Nasal cavity respiratory epithelium epithelial cell of viscerocranial mucosa (primary cell): ENCODE measurements around the gene HOOK1. TPM values are rescaled to one million over a fixed set of nuclear protein-coding genes. Genes with fewer than 3 reads are reported as not detected.

Experiments
- total RNA-seq: library from RNA; depleted of rRNA; stranded (reverse); fragments of >200 nt; gene quantifications from 2 replicates; pipeline ENCODE4 v1.2.3, GENCODE V29; 2014

The HOOK1 gene
- total RNA-seq = 16.9 and 19.8 TPM in 2 replicates

GRCh38 chr1:59814901-59815825 is at the start of gene HOOK1:
Gene HOOK1 (plus strand): TSS chr1:59814949. CDS start chr1:59815118, 169 bp downstream.

Other genes with a start within 250 kb of the HOOK1 start
- 0.68 and 4.8 TPM in 2 replicates for gene CYP2J2, start 111.8 kb downstream of the HOOK1 start, total RNA-seq